Suprapubic skin (tissue), 4 donors: ENCODE results near the gene ZNF532. TPM values are rescaled to one million over a fixed set of nuclear protein-coding genes. Genes with fewer than 3 reads are reported as not detected.
"Not testable (repeated sequence)": the region's sequence is repeated elsewhere in the genome, so short reads cannot be mapped to it uniquely, and the experiment has no call there.

ENCODE experiments used
- DNase-seq, 2 donors: peaks; one replicate each; pipeline ENCODE4 v3.0.0-alpha.2; 2019; ENCODE audit warnings: low spot score in 2 of 2
- H3K27ac ChIP-seq: fragments of 200-600 bp; sonication (generic); one replicate; pipeline ENCODE4 v1.5.1; 2019
- H3K27me3 ChIP-seq: fragments of 200-600 bp; sonication (generic); one replicate; pipeline ENCODE4 v1.5.1; 2019
- H3K36me3 ChIP-seq: fragments of 200-600 bp; sonication (generic); one replicate; pipeline ENCODE4 v1.5.1; 2019
- H3K4me1 ChIP-seq: fragments of 200-600 bp; sonication (generic); one replicate; pipeline ENCODE4 v1.5.1; 2019
- H3K4me3 ChIP-seq: fragments of 200-600 bp; sonication (generic); one replicate; pipeline ENCODE4 v1.5.1; 2019; ENCODE audit warnings: mild to moderate bottlenecking
- H3K9me3 ChIP-seq: fragments of 200-600 bp; sonication (generic); one replicate; pipeline ENCODE4 v1.5.1; 2019
- CTCF ChIP-seq, 2 donors: fragments of 200-600 bp in 1 of 2; fragments of 450-650 bp in 1 of 2; sonication (generic) in 1 of 2; IDR thresholded peaks; one replicate each; pipeline ENCODE4 v1.5.1; 2016 to 2019; ENCODE audit warnings: antibody characterized with exemption in 2 of 2, mild to moderate bottlenecking in 1 of 2, moderate library complexity in 1 of 2
- EP300 ChIP-seq: sonication (generic); formaldehyde crosslinking; IDR thresholded peaks from one replicate; pipeline ENCODE4 v1.6.1; 2017; ENCODE audit warnings: antibody characterized with exemption
- POLR2A ChIP-seq, 2 donors: fragments of 450-650 bp; IDR thresholded peaks; one replicate each; pipeline ENCODE4 v1.6.1; 2017; ENCODE audit warnings: antibody characterized with exemption in 2 of 2, mild to moderate bottlenecking in 2 of 2, moderate library complexity in 2 of 2
- POLR2AphosphoS5 ChIP-seq, 3 donors: sonication (generic); formaldehyde crosslinking; IDR thresholded peaks; one replicate each; pipeline ENCODE4 v1.6.1; 2017; ENCODE audit warnings: antibody characterized with exemption in 3 of 3
- WGBS: methylation state at CpG from one replicate; pipeline ENCODE4 v1.1.5; 2018; 5-methylcytosine and 5-hydroxymethylcytosine counted together
- total RNA-seq, 4 donors: library from RNA; depleted of rRNA; stranded (reverse); fragments of >200 nt; gene quantifications; one replicate each; pipeline ENCODE4 v1.1.0, GENCODE V29; 2016

Gene ZNF532
- total RNA-seq, 4 donors from 2014 or later, result 31.1 to 58.5 (median 51.7) TPM

- no peaks in the 10 kb centered on the region for H3K27me3 ChIP-seq
- H3K36me3 ChIP-seq, result no peaks in the 10 kb centered on the region
- no peak overlapping the region for H3K27ac ChIP-seq
- no peak overlapping the region for H3K4me3 ChIP-seq
- TF ChIP-seq POLR2A (IDR thresholded peaks at IDR 0.05) (no peak), POLR2AphosphoS5 (IDR thresholded peaks at IDR 0.05) (no peak), CTCF (IDR thresholded peaks at IDR 0.05) (no peak), EP300 (no peak)
- 98% methylated on average over 5 of the region's 5 CpGs for WGBS
- H3K4me1 ChIP-seq, result no peaks in the 10 kb centered on the region
- no peaks in the 10 kb centered on the region for H3K9me3 ChIP-seq
- no peak for DNase-seq
Measured at GRCh38 chr18:58827428-58827827, 37.2 kb upstream of the ZNF532 start.

- no peak for DNase-seq
- no peak overlapping the region for H3K27ac ChIP-seq
- no peaks in the 10 kb centered on the region for H3K27me3 ChIP-seq
- H3K9me3 ChIP-seq, result no peaks in the 10 kb centered on the region
- 90% methylated on average over 11 of the region's 24 CpGs for WGBS
- no peak for TF ChIP-seq EP300
- no peak for TF ChIP-seq POLR2AphosphoS5 (IDR thresholded peaks at IDR 0.05)
- TF ChIP-seq POLR2A (IDR thresholded peaks at IDR 0.05), result no peak
- no peak for TF ChIP-seq CTCF (IDR thresholded peaks at IDR 0.05)
- no peak overlapping the region for H3K4me3 ChIP-seq
- H3K36me3 ChIP-seq, result no peaks in the 10 kb centered on the region
- H3K4me1 ChIP-seq, result no peaks in the 10 kb centered on the region
Measured at GRCh38 chr18:58827886-58828285, 36.8 kb upstream of the ZNF532 start.

DNA sequence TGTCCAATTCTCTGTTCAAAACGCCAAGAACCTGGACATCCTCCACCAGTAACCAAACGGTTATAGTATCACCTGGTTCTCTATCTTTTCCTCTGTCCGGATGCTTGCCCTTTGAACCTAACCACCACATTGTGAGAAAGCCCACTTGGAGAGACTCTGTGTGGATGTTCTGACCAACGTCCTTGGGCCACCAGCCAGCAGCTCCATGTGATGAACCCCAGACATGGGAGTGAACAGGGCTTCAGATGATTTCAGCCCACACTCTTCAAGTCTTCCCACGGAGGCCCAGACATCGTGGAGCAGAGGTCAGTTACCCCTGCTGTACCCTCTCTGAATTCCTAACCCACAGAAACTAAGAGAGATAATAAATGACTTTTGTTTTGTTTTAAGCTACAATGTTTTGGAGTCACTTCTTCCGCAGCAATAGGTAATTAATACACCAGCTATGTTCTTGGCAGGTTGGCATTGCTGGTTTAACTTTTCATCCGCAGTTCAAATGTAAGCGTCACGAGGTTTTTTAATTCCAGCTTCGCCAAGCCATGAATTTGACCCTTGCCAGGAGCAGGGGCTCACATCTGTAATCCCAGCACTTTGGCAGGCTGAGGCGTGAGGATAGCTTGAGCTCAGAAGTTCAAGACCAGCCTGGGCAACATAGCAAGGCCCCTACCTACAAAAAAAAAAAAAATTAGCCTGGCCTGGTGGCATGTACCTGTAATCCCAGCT lies 36.1 kb upstream of the ZNF532 start:
- H3K36me3 ChIP-seq, result no peaks in the 10 kb centered on the region
- no peaks in the 10 kb centered on the region for H3K9me3 ChIP-seq
- no peaks in the 10 kb centered on the region for H3K4me1 ChIP-seq
- H3K27me3 ChIP-seq, result no peaks in the 10 kb centered on the region
- H3K4me3 ChIP-seq, result no peak overlapping the region
- no peak overlapping the region for H3K27ac ChIP-seq
- no peak for DNase-seq
- 80% methylated on average over 12 of the region's 12 CpGs for WGBS
- TF ChIP-seq EP300 (no peak), POLR2A (IDR thresholded peaks at IDR 0.05) (no peak), POLR2AphosphoS5 (IDR thresholded peaks at IDR 0.05) (no peak), CTCF (IDR thresholded peaks at IDR 0.05) (no peak)

DNA sequence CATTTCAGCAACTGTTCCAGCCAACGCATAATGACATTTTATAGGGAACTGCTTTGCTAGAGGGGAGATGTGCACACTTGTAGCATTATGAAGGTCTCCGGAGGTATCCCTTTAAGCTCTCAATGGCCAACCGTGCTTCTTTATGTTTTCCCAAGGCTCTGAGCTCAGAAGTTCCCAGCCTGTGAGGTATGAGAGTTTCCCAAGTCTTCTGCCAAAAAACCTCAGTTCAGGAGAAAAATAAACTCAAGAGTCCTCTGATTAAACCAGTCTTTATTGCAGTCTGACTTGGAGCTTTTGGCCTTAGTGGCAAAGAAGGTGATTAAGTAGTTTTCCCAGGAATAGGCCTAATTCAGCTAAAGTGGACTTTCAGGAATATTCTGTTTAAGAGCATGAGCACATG lies 35.4 kb upstream of the ZNF532 start:
- H3K27me3 ChIP-seq, result no peaks in the 10 kb centered on the region
- TF ChIP-seq CTCF (IDR thresholded peaks at IDR 0.05), result no peak
- TF ChIP-seq POLR2AphosphoS5 (IDR thresholded peaks at IDR 0.05), result no peak
- TF ChIP-seq EP300, result no peak
- no peak for TF ChIP-seq POLR2A (IDR thresholded peaks at IDR 0.05)
- 87% methylated on average over 3 of the region's 3 CpGs for WGBS
- no peak overlapping the region for H3K4me3 ChIP-seq
- no peaks in the 10 kb centered on the region for H3K4me1 ChIP-seq
- no peak overlapping the region for H3K27ac ChIP-seq
- DNase-seq, result no peak
- H3K9me3 ChIP-seq, result no peaks in the 10 kb centered on the region
- no peaks in the 10 kb centered on the region for H3K36me3 ChIP-seq

- 88% methylated on average over 3 of the region's 3 CpGs for WGBS
- not testable (repeated sequence) for H3K27ac ChIP-seq, H3K27me3 ChIP-seq, DNase-seq, H3K9me3 ChIP-seq, H3K4me1 ChIP-seq, H3K4me3 ChIP-seq, H3K36me3 ChIP-seq
Measured at GRCh38 chr18:58829886-58830285, 34.8 kb upstream of the ZNF532 start.

DNA sequence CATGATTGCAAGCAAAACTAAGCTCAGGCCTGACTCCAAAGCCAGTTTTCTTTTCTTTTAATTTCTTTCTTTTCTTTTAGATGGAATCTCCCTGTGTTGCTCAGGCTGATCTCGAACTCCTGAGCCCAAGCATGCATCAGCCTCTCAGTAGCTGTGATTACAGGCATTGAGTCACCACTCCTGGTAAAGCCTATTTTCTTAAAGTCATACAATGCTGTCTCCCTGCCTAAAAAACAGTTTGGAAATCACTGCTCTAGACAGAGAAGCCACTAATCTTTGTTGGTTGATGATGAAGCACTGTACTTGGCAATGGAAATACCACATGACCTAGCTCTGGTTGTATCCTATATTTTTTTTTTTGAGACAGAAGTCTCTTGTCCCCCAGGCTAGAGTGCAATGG lies 33.1 kb upstream of the ZNF532 start:
- H3K9me3 ChIP-seq, result no peaks in the 10 kb centered on the region
- H3K4me3 ChIP-seq, result no peak overlapping the region
- TF ChIP-seq POLR2AphosphoS5 (IDR thresholded peaks at IDR 0.05), result no peak
- no peaks in the 10 kb centered on the region for H3K27me3 ChIP-seq
- H3K36me3 ChIP-seq, result no peaks in the 10 kb centered on the region
- DNase-seq, result no peak
- H3K27ac ChIP-seq, result no peak overlapping the region
- WGBS, result 71% methylated on average over 1 of the region's 1 CpG
- no peaks in the 10 kb centered on the region for H3K4me1 ChIP-seq
